CD4-positive, alpha-beta memory T cell (primary cell): ENCODE measurements around the gene PAPOLB. TPM values are rescaled to one million over a fixed set of nuclear protein-coding genes. Genes with fewer than 3 reads are reported as not detected.

Source experiments
- CTCF ChIA-PET: fragments of 350-600 bp; sonication (Branson Sonifier 250); formaldehyde crosslinking; loops from one replicate; lab custom pipeline; 2021; ENCODE audit warnings: inconsistent platforms; ENCODE audit not compliant: partially characterized antibody; lab: Charles Lee
- POLR2A ChIA-PET: fragments of 350-600 bp; sonication (Branson Sonifier 250); formaldehyde crosslinking; loops from one replicate; lab custom pipeline; 2021; ENCODE audit not compliant: partially characterized antibody; lab: Charles Lee
- DNase-seq, 5 donors: peaks; one replicate each; pipeline versions ENCODE4 v3.0.0 to v3.0.0-alpha.2; 2020 to 2022; ENCODE audit warnings: mixed read lengths in 1 of 5
- H3K27ac ChIP-seq: one replicate; pipeline ENCODE4 v1.7.0; 2013; ENCODE audit warnings: low read depth, low read length
- H3K27me3 ChIP-seq: 2 replicates; pipeline ENCODE4 v1.7.0; 2013; ENCODE audit warnings: mild to moderate bottlenecking, low read length, moderate library complexity; ENCODE audit not compliant: insufficient read depth
- H3K36me3 ChIP-seq: 2 replicates; pipeline ENCODE4 v1.7.0; 2013; ENCODE audit warnings: mild to moderate bottlenecking, low read length, moderate library complexity; ENCODE audit not compliant: insufficient read depth
- H3K4me1 ChIP-seq: 2 replicates; pipeline ENCODE4 v1.7.0; 2013; ENCODE audit warnings: mild to moderate bottlenecking, low read length, moderate library complexity; ENCODE audit not compliant: insufficient read depth
- H3K4me3 ChIP-seq, 2 donors: one replicate each; pipeline ENCODE4 v1.7.0; 2013; ENCODE audit warnings: low read length in 2 of 2, mild to moderate bottlenecking in 1 of 2
- H3K9me3 ChIP-seq, 2 donors: one replicate each; pipeline ENCODE4 v1.7.0; 2013; ENCODE audit warnings: low read length in 2 of 2, control low read depth in 1 of 2; ENCODE audit not compliant: control insufficient read depth in 1 of 2
- H3K27ac Mint-ChIP-seq, 7 donors: one replicate each; pipeline ENCODE4 v1.8.0; 2020 to 2021; ENCODE audit warnings: mixed read lengths in 7 of 7, mild to moderate bottlenecking in 6 of 7, inconsistent platforms in 3 of 7, moderate library complexity in 3 of 7
- H3K27me3 Mint-ChIP-seq, 2 donors: one replicate each; pipeline ENCODE4 v1.8.0; 2020 to 2021; ENCODE audit warnings: mixed read lengths in 2 of 2
- H3K36me3 Mint-ChIP-seq, 2 donors: one replicate each; pipeline ENCODE4 v1.8.0; 2020 to 2021; ENCODE audit warnings: mixed read lengths in 2 of 2, inconsistent platforms in 1 of 2, mild to moderate bottlenecking in 1 of 2
- H3K4me1 Mint-ChIP-seq, 4 donors: one replicate each; pipeline ENCODE4 v1.8.0; 2020 to 2021; ENCODE audit warnings: mixed read lengths in 4 of 4, mild to moderate bottlenecking in 1 of 4
- H3K4me3 Mint-ChIP-seq, 8 donors: one replicate each; pipeline ENCODE4 v1.8.0; 2020 to 2021; ENCODE audit warnings: mixed read lengths in 8 of 8, mild to moderate bottlenecking in 7 of 8, moderate library complexity in 6 of 8, inconsistent platforms in 3 of 8
- H3K9me3 Mint-ChIP-seq, 8 donors: one replicate each; pipeline ENCODE4 v1.8.0; 2020 to 2021; ENCODE audit warnings: mixed read lengths in 8 of 8, mild to moderate bottlenecking in 5 of 8, inconsistent platforms in 3 of 8, moderate library complexity in 1 of 8
- intact Hi-C: fragments of 100-400 bp; cut with micrococcal nuclease; formaldehyde crosslinking; loops from one replicate; pipeline ENCODE4 v1.15.1; 2023
- polyA plus RNA-seq, 2 donors: library from polyadenylated mRNA; unstranded; fragments of 300-500 nt; fragmentation: Illumina TruSeq; gene quantifications; one replicate each; pipeline ENCODE4 v1.2.3, GENCODE V29; 2021
- total RNA-seq, 2 experiments: library from RNA; stranded (reverse); gene quantifications; one replicate each; pipeline ENCODE4 v1.2.3, GENCODE V29; 2021

PAPOLB gene
- total and polyA plus RNA-seq, 4 experiments from 2014 or later: not detected

GRCh38 chr7:4841007-4841784, 20.6 kb downstream of the PAPOLB start:
- ChIA-PET POLR2A (no interaction called here), CTCF (interaction anchor here (0.6 kb wide), 1 partner anchor 836 kb away, joined by 5 read pairs; no protein-coding TSS in a partner anchor)
- Histone ChIP-seq H3K4me3 (no peak overlapping the region), H3K4me1 (no peaks in the 10 kb centered on the region), H3K27me3 (no peaks in the 10 kb centered on the region), H3K27ac (no peak overlapping the region), H3K9me3 (no peaks in the 10 kb centered on the region), H3K36me3 (no peaks in the 10 kb centered on the region)
- H3K4me1 Mint-ChIP-seq: peaks cover 0 to 4% (median 1%) of the 10 kb centered on the region in 4 donors
- no peak overlapping the region for H3K4me3 Mint-ChIP-seq
- DNase-seq: no peak
- H3K36me3 Mint-ChIP-seq: no peaks in the 10 kb centered on the region
- H3K27me3 Mint-ChIP-seq: peaks cover 4 to 12% of the 10 kb centered on the region in 2 donors
- H3K9me3 Mint-ChIP-seq: no peaks in the 10 kb centered on the region
- H3K27ac Mint-ChIP-seq: no peak overlapping the region
- intact Hi-C loops: no loop called here

DNA sequence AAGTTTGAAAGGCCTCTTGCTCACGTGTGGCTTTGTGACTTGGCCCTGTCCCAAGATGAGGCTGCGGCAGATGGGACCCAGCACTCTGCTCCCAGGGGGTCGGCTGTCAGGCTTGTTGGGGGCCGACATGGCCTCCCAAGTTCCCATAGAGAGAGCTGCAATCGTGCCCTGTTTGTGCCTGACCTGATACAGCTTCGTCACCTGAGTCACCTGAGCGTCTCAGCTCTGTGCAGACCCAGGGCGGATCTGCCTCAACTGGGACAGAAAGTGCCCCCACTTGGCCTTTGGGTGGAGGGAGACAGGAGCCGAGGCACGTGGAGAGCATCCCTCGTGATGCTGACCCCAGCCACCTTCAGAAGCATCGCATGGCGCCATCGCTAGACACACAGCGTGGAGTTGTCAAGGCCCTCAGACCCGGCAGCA, 21.7 kb downstream of the PAPOLB start:
- POLR2A ChIA-PET: no interaction called here
- Mint-ChIP-seq H3K27ac (no peak overlapping the region), H3K4me1 (no peaks in the 10 kb centered on the region), H3K27me3 (peaks cover 4 to 5% of the 10 kb centered on the region in 2 donors), H3K9me3 (no peaks in the 10 kb centered on the region), H3K4me3 (no peak overlapping the region), H3K36me3 (no peaks in the 10 kb centered on the region)
- no peaks in the 10 kb centered on the region for H3K4me1 ChIP-seq
- no peaks in the 10 kb centered on the region for H3K36me3 ChIP-seq
- DNase-seq: no peak
- H3K4me3 ChIP-seq: no peak overlapping the region
- intact Hi-C loops: no loop called here
- no peak overlapping the region for H3K27ac ChIP-seq
- no peaks in the 10 kb centered on the region for H3K9me3 ChIP-seq
- CTCF ChIA-PET: no interaction called here
- no peaks in the 10 kb centered on the region for H3K27me3 ChIP-seq

DNA sequence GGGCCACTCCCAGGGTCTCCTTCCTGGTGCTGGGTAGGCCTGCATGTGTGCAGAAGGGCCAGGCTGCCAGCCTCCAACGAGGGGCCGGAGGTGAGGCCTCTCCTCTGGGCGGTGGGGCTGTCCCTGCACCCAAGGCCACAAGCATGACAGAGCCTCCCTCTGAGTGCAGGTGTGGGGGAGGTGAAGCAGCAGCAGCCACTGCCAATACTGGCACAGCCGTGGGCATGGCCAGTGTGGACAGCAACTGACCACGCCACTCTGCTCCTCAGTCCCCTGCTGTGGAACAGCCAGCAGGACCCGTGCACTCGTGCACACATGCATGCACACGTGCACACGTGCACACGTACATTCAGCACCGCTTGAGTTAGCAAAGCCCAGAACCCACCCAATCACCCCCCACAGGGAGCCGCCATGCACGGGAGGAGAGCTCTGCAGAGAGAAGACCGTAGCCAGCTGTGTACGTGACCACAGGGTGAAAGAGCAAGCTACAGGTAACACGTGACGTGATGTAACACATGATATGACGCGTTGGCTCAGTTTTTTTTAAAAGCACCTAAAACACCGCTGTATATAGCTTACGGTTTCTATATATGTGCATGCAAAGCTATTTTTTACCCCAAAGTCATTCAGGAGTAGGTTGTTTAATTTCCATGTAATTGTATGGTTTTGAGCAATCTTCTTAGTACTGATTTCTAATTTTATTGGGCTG, 23.1 kb downstream of the PAPOLB start:
- no peaks in the 10 kb centered on the region for H3K4me1 ChIP-seq
- H3K9me3 ChIP-seq: no peaks in the 10 kb centered on the region
- no peak for DNase-seq
- ChIA-PET POLR2A (no interaction called here), CTCF (interaction anchor here (0.9 kb wide), 1 partner anchor 29 kb away, joined by 3 read pairs; no protein-coding TSS in a partner anchor)
- H3K36me3 ChIP-seq: no peaks in the 10 kb centered on the region
- Mint-ChIP-seq H3K36me3 (no peaks in the 10 kb centered on the region), H3K4me1 (no peaks in the 10 kb centered on the region), H3K27me3 (peaks cover 3 to 4% of the 10 kb centered on the region in 2 donors), H3K27ac (no peak overlapping the region), H3K4me3 (no peak overlapping the region), H3K9me3 (no peaks in the 10 kb centered on the region)
- no peak overlapping the region for H3K27ac ChIP-seq
- H3K4me3 ChIP-seq: no peak overlapping the region
- H3K27me3 ChIP-seq: no peaks in the 10 kb centered on the region
- intact Hi-C loops: no loop called here

DNA sequence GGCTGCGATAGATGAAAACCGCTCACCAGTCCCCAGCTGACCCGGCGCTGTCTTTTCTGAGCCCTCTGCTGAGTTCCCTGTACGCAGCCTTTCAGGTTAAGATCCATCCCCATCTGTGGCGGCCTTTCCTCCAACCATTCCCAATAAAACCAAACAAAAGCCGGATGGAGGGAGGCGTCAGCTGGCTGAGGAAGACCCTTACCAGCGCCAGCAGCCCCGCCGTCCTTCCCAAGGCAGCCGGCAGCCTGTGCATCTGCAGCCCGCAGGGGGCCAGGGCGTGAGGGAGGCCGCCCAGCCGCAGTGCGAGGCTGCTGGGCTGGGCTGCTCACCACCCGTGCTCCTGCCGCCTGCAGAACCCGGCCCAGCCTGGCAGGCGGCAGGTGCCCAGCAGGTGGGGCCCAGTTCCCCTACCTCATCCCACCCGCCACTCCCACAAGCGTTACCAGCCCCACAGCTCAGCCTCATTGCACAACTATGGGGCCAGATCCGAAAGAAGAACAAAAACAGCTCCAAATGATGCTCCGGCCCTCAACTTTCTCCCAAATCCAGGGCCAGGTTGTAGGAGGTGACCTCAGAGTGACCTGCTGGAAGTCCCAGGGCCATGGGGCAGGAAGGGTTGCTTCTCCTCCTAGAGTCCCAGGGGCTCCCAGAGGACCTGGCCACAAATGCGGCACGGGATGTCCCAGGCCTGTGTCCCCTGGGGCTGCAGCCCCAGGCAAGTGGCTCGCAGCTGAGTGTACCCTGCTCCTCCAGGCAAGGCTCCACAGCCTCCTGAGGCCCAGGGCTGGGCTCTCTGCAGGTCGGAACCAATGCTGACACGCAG, 23.8 kb downstream of the PAPOLB start:
- CTCF ChIA-PET: no interaction called here
- Histone ChIP-seq H3K36me3 (no peaks in the 10 kb centered on the region), H3K27me3 (no peaks in the 10 kb centered on the region), H3K4me1 (no peaks in the 10 kb centered on the region), H3K27ac (no peak overlapping the region), H3K9me3 (no peaks in the 10 kb centered on the region), H3K4me3 (no peak overlapping the region)
- peak overlapping the region in 1 of 7 donors; percentile 11 for H3K27ac Mint-ChIP-seq
- H3K36me3 Mint-ChIP-seq: no peaks in the 10 kb centered on the region
- H3K4me3 Mint-ChIP-seq: no peak overlapping the region
- H3K9me3 Mint-ChIP-seq: no peaks in the 10 kb centered on the region
- no peaks in the 10 kb centered on the region for H3K4me1 Mint-ChIP-seq
- peaks cover 2 to 3% of the 10 kb centered on the region in 2 donors for H3K27me3 Mint-ChIP-seq
- no peak for DNase-seq
- intact Hi-C loops: no loop called here
- POLR2A ChIA-PET: no interaction called here

- peak overlapping the region in 1 of 7 donors; percentile 11 for H3K27ac Mint-ChIP-seq
- H3K27me3 Mint-ChIP-seq: peaks cover 2% of the 10 kb centered on the region in 2 donors
- no peaks in the 10 kb centered on the region for H3K27me3 ChIP-seq
- no peaks in the 10 kb centered on the region for H3K9me3 Mint-ChIP-seq
- POLR2A ChIA-PET: no interaction called here
- H3K4me1 ChIP-seq: no peaks in the 10 kb centered on the region
- H3K4me3 ChIP-seq: no peak overlapping the region
- CTCF ChIA-PET: no interaction called here
- H3K36me3 ChIP-seq: no peaks in the 10 kb centered on the region
- intact Hi-C loops: no loop called here
- no peaks in the 10 kb centered on the region for H3K9me3 ChIP-seq
- no peaks in the 10 kb centered on the region for H3K4me1 Mint-ChIP-seq
- no peak for DNase-seq
- H3K36me3 Mint-ChIP-seq: no peaks in the 10 kb centered on the region
- no peak overlapping the region for H3K27ac ChIP-seq
- no peak overlapping the region for H3K4me3 Mint-ChIP-seq
Measured at GRCh38 chr7:4837041-4837802, 24.6 kb downstream of the PAPOLB start.

- no peaks in the 10 kb centered on the region for H3K9me3 Mint-ChIP-seq
- H3K27ac Mint-ChIP-seq: no peak overlapping the region
- no peaks in the 10 kb centered on the region for H3K4me1 Mint-ChIP-seq
- Histone ChIP-seq H3K9me3 (no peaks in the 10 kb centered on the region), H3K36me3 (no peaks in the 10 kb centered on the region), H3K4me3 (no peak overlapping the region), H3K4me1 (no peaks in the 10 kb centered on the region), H3K27ac (no peak overlapping the region), H3K27me3 (no peaks in the 10 kb centered on the region)
- intact Hi-C loops: no loop called here
- H3K27me3 Mint-ChIP-seq: peaks cover 2% of the 10 kb centered on the region in 2 donors
- no peak overlapping the region for H3K4me3 Mint-ChIP-seq
- H3K36me3 Mint-ChIP-seq: no peaks in the 10 kb centered on the region
- ChIA-PET CTCF (no interaction called here), POLR2A (no interaction called here)
- no peak for DNase-seq
Measured at GRCh38 chr7:4836206-4836661, 25.6 kb downstream of the PAPOLB start.
